ENCODE results near the gene CRK.

- TF ChIP-seq CTCF (IDR thresholded peaks at IDR 0.05) (peak in 1 of 6 experiments; percentile 3), POLR2A (IDR thresholded peaks at IDR 0.05) (peak in 3 of 4 donors; percentile 40 to 91 (median 73))
Observed at GRCh38 chr17:1399679-1400512, 56.1 kb downstream of the CRK start, which contains the start of gene YWHAE.
